RWPE2 (cell line): Measurements from ENCODE around the gene MSI2.

Experiments used
- ATAC-seq: fragments of 200-7000 bp; cut with Tn5 transposase; 3 replicates; pipeline ENCODE4 v1.9.1; 2021; ENCODE audit warnings: low read depth
- DNase-seq: peaks from one replicate; pipeline ENCODE4 v3.0.0-alpha.2; 2020; ENCODE audit warnings: low spot score
- H3K27ac ChIP-seq: fragments of 450-650 bp; 2 replicates; pipeline ENCODE4 v1.5.1; 2017; ENCODE audit warnings: mild to moderate bottlenecking; ENCODE audit not compliant: poor library complexity, severe bottlenecking
- H3K27me3 ChIP-seq: fragments of 250-450 bp; sonication (Bioruptor Pico); 2 replicates; pipeline ENCODE4 v1.5.1; 2021; ENCODE audit warnings: mild to moderate bottlenecking, moderate library complexity; ENCODE audit not compliant: insufficient read depth, poor library complexity, severe bottlenecking
- H3K36me3 ChIP-seq: fragments of 250-450 bp; sonication (Bioruptor Pico); 2 replicates; pipeline ENCODE4 v1.5.1; 2020; ENCODE audit warnings: low read depth, mild to moderate bottlenecking, moderate library complexity
- H3K4me1 ChIP-seq: fragments of 250-450 bp; sonication (Bioruptor Pico); 2 replicates; pipeline ENCODE4 v1.5.1; 2021; ENCODE audit warnings: mild to moderate bottlenecking, moderate library complexity; ENCODE audit not compliant: insufficient read depth, poor library complexity, severe bottlenecking
- H3K4me3 ChIP-seq: fragments of 250-450 bp; sonication (Bioruptor Pico); 2 replicates; pipeline ENCODE4 v1.5.1; 2021; ENCODE audit warnings: mild to moderate bottlenecking, moderate library complexity; ENCODE audit not compliant: severe bottlenecking
- H3K9me3 ChIP-seq: fragments of 250-450 bp; sonication (Bioruptor Pico); 2 replicates; pipeline ENCODE4 v1.5.1; 2021; ENCODE audit warnings: mild to moderate bottlenecking, moderate library complexity; ENCODE audit not compliant: severe bottlenecking
- CTCF ChIP-seq: fragments of 450-650 bp; IDR thresholded peaks from one replicate; pipeline ENCODE4 v1.5.1; 2017; ENCODE audit warnings: mild to moderate bottlenecking, moderate library complexity; ENCODE audit not compliant: poor library complexity, severe bottlenecking

Gene MSI2

DNA sequence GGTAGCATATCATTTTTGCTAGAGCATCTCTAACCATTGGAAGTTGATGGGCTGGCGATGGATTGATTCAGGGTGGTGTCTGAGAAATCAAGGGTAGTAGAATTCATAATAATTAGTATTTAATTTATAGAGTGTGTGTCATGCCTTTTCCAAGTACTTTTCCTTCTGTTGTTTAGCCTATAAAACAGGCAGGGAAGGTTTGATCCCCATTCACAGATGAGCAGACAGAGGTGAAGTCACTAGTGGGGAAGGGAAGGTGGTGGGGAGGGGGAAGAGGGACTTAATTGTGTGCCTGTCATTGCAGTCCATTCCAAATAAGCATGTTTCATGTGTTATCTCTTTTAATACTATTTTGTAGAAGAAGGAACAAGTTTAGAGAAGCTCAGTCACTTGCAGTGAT is 131.3 kb downstream of the MSI2 start:
- H3K36me3 ChIP-seq: no peaks in the 10 kb centered on the region
- no peak for DNase-seq
- no peaks in the 10 kb centered on the region for H3K27me3 ChIP-seq
- no peak for ATAC-seq
- no peak overlapping the region for H3K27ac ChIP-seq
- no peak for TF ChIP-seq CTCF
- H3K4me3 ChIP-seq: no peak overlapping the region
- H3K4me1 ChIP-seq: no peaks in the 10 kb centered on the region
- H3K9me3 ChIP-seq: no peaks in the 10 kb centered on the region

DNA sequence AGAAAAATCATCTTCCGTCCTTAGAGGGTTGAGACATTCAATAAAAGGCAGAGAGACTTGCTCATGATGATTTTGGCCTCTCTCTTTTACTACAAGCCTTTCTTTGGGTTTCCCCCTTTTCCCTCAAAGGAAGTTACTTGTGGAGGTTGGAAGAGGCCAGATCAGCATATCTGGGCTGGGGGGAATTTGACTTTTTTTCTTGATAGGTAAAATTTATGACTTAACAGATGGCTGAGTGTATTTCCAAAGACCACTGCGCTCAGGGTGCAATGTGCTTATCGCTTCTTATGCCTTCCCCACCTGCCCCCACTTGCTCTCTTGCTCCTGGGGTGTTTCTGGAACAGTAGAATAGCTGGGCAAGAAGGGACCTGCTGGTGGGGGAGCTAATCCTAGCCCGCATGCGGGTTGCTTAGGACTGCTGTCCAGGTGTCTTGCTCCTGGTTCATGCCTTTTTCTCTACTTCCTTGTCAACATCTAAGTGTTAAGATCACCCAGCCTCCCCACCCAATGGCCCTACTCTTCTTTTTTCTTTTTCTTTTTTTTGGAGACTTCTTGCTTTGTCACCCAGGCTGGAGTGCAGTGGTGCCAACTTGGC is 131.9 kb downstream of the MSI2 start:
- Histone ChIP-seq H3K36me3 (0 out of 2 replicates have a peak, but pooled peaks cover 5% of the 10 kb centered on the region), H3K4me1 (no peaks in the 10 kb centered on the region), H3K4me3 (no peak overlapping the region), H3K9me3 (peaks cover 3% of the 10 kb centered on the region), H3K27me3 (no peaks in the 10 kb centered on the region), H3K27ac (no peak overlapping the region)
- ATAC-seq (no peak), DNase-seq (no peak)
- TF ChIP-seq CTCF: no peak

DNA sequence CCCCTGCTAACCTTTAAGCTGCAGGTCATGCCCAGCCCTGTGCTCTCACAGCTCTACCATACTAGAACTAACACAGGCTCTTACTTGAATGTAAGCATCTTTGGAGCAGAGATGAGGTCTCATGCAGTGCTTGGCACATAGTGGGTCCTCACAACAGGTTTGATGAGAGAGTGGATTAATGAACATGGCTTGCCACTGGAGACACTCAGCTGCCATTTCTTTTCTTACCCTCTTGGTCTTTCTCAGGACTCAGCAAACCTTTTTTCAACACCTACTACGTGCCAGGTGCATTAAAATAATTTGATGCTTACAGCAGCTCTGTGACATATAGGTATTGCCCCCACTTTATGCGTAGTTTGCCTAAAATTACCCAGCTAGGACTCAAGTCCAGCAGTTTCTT is 133.2 kb downstream of the MSI2 start:
- Histone ChIP-seq H3K4me1 (no peaks in the 10 kb centered on the region), H3K4me3 (no peak overlapping the region), H3K27ac (no peak overlapping the region), H3K9me3 (peaks cover 8% of the 10 kb centered on the region), H3K36me3 (0 out of 2 replicates have a peak, but pooled peaks cover 10% of the 10 kb centered on the region), H3K27me3 (no peaks in the 10 kb centered on the region)
- no peak for DNase-seq
- TF ChIP-seq CTCF: no peak
- no peak for ATAC-seq

- H3K4me1 ChIP-seq: no peaks in the 10 kb centered on the region
- no peak for ATAC-seq
- H3K9me3 ChIP-seq: peaks cover 8% of the 10 kb centered on the region
- no peak overlapping the region for H3K27ac ChIP-seq
- no peak for TF ChIP-seq CTCF
- H3K27me3 ChIP-seq: no peaks in the 10 kb centered on the region
- H3K36me3 ChIP-seq: 0 out of 2 replicates have a peak, but pooled peaks cover 10% of the 10 kb centered on the region
- no peak for DNase-seq
- H3K4me3 ChIP-seq: no peak overlapping the region
These were observed 134.9 kb downstream of the MSI2 start for GRCh38 chr17:57391076-57391825.

DNA sequence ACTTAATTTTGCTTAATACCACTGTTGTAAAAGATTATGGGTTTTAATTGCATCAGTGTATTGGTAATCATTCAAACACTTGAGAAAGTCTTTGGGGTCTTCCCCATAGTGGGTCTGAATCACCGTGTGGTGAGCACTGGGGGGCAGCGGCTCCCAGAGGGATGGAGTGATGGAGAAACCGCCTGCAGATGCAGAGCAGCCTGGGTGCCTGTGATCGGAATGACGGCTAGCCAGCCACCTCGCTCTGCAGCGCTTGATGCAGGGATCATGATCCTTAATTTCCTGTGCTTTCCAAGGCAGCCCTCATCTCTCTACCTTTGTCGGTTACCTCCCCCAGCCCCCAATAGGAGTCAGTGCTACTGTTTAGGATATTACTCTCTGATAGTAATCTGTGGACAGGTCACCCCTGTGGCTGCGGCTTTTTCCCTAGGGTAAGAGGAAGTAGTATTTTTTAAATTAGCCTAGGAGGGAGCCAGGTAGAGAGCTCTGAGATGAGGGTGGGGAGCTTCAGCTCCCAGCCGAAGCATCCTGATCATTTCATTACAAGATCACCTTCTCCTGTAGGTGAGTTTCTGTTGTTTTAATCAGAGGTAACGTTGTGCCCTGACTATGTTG is 135.6 kb downstream of the MSI2 start:
- 0 out of 2 replicates have a peak, but pooled peaks cover 10% of the 10 kb centered on the region for H3K36me3 ChIP-seq
- H3K4me3 ChIP-seq: no peak overlapping the region
- no peak for TF ChIP-seq CTCF
- H3K9me3 ChIP-seq: peaks cover 8% of the 10 kb centered on the region
- ATAC-seq (no peak), DNase-seq (no peak)
- no peak overlapping the region for H3K27ac ChIP-seq
- no peaks in the 10 kb centered on the region for H3K4me1 ChIP-seq
- no peaks in the 10 kb centered on the region for H3K27me3 ChIP-seq
